ENCODE data around the gene THTPA.
A peak's percentile ranks its signal among the peaks of the same experiment; 100 is the strongest.

The THTPA gene

DNA sequence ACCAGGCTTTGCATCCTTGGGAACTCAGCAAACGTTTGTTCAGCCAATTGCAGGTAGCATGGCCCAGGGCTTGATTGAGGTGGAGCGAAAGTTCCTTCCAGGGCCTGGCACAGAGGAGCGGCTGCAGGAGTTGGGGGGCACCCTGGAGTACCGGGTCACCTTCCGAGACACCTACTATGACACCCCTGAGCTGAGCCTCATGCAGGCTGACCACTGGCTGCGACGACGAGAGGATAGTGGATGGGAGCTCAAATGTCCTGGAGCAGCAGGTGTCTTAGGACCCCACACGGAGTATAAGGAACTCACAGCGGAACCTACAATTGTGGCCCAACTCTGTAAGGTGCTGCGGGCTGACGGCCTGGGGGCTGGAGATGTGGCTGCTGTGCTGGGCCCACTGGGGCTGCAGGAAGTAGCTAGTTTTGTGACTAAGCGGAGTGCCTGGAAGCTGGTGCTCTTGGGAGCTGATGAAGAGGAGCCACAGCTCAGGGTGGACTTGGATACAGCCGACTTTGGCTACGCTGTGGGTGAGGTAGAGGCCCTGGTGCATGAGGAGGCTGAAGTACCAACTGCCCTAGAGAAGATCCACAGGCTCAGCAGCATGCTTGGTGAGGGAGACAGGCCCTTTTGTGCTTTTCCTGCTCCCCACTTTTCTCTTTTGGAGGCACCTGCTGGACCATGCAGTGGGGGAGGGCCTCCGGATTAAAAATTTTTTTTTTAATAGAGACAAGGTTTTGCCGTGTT lies 799 bp downstream of the THTPA start:
- no peak for DNase-seq

DNA sequence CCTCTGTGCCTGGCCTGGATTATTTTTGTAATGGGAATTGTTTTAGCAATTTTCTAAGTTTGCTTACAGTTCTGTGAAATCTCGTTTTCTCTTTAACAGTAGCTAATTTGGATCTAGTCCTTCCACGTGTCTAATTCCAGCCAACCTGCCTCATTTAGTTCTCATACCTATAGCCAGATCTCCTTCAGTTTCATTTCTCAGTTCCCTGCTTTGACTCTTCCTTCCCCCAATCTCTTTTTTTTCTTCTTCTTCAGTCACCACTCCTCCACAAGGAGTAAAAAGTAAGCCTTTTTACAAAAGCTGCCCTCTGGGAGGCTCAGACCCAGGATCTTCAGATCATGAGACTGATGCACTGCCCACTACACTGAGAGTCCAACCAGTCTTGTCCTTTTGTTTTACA lies 1.4 kb downstream of the THTPA start:
- no peak for DNase-seq

DNA sequence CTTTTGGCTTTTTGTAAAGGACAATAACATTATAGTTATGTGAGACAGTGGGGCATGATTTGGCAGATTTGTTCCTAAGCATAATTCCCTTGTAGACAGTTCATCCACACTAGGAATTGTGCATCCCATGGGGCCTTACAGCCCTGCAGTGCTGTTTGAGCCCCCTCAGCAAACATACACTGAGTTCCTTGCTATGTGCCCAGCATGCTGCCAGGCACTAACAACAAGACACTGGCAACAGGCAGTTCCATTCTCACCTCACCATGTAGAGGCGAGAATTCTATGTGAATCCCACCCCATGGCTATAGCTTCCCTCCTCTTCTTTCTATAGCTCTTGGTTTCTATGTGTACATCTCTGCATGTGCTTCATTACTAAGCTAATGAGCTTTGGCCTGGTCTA lies 1.9 kb downstream of the THTPA start:
- no peak for DNase-seq

DNA sequence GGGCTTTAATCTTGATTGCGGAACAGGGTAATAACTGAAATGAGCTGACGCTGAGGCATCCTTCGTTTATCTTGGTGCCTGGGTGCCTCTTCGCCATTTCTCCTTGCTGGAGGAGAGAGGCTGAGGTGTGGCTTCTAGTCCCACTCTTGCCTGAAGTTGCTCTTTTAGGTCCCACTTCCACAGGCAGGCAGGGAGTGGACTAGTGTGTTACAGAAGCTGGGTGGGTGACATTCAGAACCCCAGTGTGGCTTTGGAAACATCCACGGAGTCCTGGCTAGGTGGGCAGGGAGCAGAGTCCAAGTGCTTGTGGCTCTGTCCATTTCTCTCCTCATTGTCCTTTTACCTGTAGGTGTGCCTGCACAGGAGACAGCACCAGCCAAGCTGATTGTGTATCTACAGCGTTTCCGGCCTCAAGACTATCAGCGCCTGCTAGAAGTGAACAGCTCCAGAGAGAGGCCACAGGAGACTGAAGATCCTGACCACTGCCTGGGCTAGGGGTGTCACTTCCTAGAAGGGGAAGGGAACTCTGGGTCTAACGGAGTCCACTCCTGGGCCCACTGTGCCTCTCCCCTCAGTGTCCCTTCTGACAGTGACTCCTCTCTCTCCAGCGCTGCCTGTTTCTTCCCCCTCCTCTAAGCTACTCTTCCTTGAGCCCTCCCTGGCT lies 2.4 kb downstream of the THTPA start:
- no peak for DNase-seq

DNA sequence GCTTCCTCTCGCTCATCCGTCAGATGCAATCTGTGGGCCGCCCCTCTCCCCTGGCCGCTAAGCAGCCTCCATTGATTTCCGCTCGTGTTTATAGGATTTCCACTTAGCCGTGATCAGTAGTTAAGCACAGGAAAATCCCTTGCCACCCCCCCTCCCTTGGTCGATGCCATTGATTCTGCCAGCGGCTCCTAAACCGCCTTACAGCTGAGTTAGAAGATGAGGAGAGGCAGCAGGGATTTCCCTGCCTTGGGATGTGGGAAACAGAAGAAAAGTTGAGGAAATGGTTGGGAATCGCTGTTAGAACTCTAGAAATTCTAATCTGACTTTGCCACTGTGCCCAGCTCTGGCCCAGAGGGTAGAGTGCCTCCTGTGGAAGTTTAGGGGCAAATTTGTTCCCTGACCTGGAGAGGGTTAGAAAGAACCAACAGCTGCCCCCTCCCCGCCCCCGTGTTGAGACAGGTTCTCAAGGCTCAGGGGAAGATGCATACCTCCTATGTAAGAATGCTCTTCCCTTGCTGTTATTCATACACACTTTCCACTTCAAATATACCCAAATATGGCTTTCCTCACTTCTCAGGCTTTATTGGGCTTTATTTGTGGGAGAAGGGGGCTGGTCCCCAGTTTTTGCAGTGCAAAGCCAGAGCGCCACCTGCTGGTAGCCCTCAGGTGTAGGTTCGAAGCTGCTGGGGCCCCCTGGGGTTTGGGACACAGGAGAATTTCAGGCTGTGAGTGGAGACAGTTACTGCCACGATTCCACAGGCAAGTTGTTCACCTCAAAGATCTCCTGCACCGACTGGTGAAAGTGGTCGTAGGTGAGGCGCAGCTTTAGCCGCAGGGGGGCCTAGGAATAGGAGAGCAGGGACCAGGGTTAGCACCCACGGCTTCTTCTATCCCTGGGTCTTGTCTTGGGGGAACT lies 3.2 kb downstream of the THTPA start:
- DNase-seq = no peak

DNA sequence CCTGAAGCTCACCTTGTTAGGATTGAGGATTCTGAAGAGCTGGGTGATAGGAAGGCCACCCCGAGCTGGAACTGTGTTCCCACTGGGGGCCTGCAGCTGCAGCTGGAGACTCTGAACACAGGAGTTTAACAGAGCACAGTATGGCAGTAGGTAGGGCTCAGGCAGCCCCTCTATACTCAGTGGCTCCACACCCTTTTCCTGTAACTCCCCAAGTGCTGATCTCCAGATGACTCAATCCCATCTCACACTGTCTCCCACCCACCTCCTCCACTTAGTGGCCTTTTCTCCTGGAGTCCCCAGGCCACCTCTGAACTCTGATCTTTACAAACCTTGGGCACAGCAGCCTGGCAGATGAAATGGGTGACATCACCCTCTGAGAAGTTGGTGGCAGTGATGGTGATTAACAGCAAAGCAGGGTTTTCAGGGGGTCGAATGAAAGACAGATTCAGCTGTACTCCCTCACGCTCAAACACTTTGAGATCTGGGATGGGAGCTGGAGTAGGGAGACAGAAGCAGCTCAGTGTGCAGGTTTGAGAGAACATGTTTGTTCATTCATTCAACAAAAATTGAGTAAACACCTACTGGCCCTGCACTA lies 4.0 kb downstream of the THTPA start:
- no peak for DNase-seq

DNA sequence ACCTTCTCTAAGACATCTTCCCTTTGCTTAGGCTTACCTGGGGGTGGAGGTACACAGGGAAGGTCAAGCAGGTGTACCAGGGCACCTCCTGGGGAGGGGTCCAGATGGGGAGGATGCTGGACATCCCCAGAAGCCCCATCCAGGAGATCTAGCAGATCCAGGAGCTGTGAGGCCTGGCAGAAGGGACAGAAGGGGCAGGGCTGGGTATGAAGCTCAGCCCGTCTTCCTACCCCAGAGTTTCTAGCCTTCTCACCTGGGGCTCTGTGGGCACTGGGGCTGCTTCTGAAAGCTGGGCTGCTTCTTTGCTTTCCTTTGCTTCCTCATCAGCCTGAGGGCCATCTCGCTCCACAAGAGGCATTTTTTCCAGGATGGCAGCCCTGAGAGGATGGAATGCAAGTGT lies 5.2 kb downstream of the THTPA start:
- DNase-seq = no peak

DNA sequence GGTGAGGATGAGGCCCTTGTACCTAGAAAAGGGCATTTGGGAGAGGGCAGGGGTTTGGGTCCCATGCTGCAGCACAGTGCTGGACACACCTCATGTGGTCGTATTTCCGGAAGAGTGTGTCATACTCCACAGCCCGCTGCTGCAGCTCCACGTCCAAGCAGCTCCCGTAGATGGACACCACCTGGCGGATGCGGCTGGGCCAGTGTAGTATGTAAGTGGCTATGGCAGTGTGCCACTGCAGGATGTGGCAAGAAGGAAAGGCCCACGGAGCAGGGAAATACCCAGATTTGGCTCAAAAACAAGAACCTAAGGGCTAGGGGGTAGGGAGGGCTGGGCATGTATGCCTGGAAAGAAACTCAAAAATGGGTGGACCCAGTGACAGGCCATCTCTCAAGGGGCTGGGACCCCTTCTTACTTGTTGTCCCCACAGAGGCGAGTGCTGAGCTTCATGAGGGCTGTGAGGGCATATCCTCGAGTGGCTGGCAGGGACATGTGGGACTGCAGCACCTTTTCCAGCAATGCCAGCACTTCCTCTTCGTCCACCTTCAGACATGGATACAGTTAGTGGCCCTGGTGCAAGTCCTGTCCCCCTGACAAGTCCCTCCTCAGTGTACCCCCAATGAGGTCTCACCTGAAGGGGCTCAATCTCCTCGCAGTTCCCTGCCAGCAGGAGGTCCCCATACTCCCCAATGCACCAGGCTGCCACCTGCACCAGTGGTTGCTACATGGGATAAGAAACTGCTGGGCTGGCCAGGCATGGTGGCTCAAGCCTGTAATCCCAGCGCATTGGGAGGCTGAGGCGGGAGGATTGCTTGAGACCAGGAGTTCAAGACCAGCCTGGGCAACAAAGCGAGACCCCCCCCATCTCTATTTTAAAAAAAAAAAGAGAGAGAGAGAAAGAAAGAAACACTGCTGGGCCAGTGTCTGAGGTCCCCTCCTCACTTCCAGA lies 6.1 kb downstream of the THTPA start:
- DNase-seq = peak; percentile 91

DNA sequence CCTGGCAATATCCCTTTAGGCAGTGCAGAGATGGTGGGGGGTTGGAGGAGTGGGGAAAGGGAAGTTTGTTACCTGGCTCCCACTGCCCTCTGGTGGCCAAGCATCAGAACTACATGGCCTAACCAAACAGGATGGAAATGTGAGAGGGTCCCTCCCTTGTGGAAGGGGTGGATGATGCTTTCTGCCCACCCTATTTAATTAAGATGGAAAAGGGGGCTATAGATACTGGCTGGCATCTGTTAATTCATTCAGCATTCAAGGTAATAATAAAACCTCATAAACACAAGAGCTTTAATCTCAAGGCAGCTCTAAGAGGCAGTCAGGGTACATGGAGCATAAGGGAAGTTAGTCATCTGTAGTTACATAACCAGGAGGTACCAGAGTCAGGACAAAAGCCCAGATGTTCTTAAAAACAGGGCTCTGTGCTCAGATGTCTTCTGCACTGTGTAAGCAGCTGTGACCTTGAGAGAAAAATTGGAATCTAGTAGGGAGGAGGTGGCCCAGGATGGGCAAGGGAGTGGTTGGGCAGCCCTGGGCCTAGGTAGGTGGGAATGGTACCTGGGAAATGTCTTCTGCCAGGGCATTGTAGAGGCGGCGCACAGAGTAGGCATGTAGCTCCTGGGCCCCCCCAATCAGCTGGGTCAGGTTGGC lies 6.9 kb downstream of the THTPA start:
- no peak for DNase-seq

DNA sequence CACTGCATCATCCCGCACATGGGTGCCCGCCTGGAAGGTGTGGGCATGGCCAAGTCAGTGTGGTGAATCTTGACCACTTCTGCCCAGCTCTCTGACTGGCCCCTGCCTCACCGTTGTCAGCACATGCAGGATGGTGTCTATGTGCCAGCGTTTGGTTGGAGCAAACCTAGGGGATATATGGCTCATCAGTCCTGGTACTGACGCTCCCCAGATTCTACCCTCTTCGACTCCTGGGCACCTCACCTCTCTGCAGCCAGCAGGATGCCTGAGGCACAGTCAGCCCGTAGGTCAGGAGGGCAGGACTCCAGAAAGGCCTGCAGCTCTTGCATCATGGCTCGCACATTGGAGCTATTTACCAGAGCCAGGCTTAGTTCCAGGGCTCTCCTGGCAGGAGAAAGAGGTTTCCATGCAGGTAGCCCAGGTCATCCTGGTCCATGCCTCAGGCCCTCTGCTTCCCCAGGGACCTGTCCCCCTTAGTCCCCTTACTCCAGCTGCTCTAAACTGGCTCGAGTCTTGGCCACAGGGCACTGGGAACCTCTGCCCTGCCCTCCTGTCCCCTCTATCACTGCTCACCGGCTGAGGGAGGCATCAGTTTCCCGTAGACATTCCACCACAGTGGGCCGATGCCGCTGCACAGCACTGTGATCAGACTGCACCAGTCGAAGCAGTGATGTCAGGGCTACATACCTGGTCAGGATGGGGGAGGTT lies 7.6 kb downstream of the THTPA start:
- DNase-seq = no peak

DNA sequence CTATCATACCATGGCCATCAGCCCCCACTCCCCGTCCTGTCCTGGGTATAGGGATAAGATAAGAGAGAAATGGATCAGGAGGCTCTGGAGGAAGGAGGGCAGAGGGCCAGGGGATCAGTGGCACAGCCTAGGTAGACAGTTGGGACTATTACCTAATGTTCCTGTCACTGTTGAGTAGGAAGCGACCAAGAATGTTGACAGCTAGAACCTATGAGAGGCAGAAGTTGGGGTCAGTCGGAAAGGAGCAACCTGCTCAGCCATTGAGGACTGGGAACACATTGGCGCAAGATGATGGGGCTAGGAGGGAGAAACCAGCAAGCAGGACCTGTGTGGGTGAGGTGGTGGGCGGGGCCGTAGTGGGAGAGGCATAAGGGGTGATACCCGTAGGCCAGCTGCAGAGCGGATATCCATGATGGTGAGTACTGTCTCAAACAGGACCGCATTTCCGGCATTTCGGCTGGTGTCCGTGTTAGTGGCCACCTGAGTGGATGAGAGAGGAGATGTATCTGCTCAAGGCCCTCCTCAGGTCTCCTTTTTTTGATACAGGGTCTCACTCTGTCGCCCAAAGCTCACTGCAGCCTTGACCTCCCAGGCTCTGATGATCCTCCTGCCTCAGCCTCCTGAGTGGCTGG lies 8.2 kb downstream of the THTPA start:
- DNase-seq = no peak

DNA sequence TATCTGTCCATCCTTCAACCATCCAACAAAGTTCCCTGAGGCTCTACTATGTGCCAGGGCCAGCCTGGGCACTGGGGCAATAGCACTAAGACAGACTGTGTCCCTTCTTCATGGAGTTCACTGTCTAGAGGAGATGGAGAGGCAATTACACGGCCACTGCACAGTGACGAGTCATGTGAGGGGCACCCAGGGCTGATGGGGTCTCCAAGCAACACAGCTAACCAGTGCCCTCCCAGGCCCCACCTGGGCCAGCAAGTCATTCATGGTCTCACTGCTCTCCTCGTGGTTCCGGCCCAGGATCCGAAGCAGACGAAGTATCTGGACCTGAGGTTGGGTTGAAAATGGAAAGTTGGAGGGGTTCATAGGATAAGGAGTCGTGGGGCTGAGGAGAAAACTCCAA lies 8.8 kb downstream of the THTPA start:
- no peak for DNase-seq

DNA sequence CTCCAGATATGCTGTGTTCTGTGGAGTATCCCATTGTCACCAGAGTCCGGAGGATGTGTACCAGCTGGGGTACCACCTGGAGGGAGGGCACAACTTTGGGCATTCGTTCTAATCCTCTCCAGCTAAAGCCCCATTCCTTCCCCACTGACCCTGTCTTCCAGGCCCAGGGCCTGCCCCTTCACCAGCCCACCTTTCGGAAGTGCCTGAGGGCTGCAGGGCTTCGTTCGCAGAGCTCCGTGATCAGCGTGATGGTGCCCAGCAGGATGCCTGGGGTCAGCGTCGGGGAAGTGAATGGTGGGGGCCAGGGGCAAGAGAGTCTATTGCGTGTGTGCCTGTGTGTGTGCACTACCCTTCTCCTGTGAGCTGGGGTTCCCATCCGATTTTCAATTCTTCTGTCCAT lies 9.6 kb downstream of the THTPA start:
- DNase-seq = no peak

DNA sequence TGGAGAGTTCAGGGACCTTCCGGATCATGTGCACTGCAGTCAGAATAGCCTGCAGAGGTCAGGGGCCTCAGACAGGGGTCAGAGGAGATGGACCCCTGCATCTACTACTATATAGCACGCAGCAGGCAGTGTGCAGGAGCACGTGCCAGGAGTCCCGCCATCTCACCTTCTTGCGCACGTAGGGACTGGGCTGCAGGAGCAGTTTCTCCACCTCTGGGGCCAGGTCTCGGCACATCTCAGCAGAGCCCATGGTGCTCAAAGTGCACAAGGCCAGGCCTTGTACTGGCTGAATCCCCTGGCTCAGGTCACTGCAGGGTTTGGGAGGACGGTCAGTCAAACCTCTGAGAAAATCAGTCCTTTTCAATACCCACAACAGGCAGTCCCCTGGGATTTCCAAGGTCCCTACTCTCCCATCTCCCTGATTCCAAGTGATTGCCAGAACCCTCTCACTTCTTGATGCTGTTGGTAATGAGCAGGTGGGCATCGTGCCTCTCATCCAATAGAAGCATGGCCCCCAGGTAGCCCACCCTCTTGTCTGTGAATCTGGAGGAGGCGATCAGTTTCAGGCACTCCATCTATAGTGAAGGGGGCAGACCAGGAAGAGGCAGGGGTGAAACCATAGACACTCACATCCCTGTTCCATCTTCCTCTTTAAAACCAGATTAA lies 10.2 kb downstream of the THTPA start:
- DNase-seq = no peak

DNA sequence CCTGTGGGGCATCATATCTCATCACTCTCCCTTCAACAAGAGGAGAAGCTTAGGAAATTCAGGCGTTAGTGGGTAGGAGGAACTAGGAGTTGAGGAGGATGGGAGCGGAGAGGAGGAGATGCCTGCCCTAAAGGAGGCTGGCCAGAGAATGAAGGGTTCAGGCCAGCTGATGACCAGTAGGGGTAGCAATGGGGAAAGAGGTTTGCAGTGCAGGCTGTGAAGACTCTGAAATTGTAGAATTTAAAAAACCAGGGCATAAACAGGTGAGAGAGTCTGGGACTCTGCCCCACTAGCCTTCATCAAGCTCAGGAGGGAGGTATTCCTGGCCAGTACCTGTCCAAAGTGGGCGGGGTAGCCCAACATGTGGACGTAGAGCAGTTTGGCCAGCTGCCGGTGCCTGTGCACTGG lies 10.7 kb downstream of the THTPA start:
- no peak for DNase-seq

DNA sequence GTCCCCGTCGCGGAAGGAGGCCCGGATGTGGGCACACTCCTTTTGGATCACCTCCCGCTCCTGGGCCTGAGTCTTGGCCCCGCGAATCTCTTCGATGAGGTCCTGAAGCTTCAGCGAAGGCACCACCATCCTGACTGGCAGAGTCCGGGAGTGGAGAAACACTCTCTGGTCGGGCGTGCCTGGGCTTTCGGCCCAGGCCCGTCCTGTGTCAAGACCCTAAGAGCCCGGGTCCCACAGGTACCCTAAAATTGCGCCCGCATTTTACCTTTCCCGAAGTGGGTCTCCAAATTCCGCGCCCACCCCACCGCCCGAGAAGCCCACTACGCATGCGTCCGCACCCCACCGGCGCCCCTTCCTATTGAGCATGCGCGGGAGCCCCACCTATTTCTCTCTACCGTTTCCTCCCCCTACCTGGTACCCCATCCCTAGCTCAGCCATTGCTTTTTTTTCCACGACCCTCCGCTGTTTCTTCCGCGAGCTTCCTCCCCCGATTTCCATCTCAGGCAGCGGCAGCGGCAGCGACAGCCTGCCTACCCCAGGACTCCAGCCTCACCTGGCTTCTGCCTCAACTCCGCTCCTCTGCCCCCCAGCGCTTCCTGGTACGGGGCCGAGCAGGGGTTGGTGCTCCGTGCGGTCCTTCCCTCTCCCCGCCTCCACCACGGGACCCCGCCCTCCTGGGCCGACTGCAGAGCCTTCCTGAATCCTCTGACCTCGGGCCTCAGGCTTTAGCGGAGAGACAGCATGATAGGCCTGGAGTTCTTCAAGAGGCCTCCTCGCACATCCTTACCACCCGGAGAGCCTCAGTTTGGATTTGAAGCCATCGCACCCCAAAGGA lies 11.3 kb downstream of the THTPA start, which contains the start of gene AP1G2:
Gene AP1G2 (minus strand): TSS at position 606 of the 835 bp plus-strand sequence. CDS start 477 bp downstream, at position 129.
- no peak for DNase-seq

DNA sequence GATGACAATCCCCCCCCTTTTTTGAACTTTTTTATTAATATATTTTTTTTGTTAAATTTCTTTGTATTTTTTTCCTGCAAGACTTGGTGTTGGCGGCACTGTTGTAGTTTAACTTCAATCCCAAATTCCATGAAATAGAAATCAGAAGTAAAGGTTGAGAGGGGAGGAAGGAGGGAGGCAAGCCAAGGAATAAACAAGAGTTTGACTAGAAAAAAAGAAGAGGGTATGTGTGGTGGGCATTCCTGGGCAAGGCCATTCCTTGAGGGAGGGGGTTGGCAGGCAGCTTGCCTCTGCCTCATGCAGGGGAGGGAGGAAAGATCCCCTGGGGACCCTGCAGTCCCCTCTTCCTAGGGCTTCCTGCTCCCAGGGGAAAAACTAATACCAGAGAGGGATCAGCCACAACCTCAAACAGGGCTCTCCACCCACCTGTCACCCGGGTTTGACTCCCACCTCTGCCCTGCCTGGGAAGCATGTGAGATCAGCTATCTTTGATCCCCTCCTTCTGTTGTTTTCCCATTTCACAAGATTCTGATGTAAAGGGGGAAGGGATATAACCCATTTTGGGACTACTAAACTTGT lies 12.0 kb downstream of the THTPA start:
- DNase-seq = no peak

DNA sequence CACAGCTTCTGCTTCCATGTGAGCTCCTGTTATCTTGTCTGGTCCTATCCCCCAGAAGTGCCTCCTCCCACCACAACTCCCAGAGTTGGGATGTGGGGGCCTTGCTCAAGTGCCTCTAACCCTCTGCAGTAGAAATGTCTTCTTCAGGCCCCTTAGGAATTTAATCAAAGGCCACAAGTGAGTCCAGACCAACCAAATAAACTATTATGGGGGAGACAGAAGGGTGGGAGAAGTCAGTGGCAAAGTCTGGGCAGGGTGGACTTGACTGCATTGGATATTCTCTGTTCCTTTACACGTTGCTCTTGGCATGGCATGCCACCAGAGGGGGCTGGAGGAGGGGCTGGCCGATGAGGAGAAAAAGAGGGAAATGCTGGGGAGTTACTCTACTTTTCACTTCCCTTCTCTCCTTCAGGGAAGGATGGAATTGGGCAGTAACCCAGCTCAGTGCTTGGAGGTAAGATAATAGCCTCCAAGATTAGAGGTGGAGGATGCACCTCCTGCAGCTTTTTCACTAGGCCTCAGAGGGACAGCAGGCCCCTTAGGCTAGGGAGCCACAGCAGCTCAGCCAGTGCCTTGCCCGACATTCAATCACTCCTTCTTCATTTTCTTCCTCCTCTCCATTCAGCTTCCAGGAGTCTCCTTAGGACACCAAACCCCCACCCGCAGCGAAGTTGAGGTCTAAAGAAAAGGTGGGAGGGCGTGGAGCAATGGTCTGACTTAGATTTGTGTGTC lies 12.7 kb downstream of the THTPA start:
- no peak for DNase-seq

Data from NCI-H2029 treated with DMSO at 0.1 percent for 48 hours (cell line).